ENCODE results near the gene C2orf76.

DNA sequence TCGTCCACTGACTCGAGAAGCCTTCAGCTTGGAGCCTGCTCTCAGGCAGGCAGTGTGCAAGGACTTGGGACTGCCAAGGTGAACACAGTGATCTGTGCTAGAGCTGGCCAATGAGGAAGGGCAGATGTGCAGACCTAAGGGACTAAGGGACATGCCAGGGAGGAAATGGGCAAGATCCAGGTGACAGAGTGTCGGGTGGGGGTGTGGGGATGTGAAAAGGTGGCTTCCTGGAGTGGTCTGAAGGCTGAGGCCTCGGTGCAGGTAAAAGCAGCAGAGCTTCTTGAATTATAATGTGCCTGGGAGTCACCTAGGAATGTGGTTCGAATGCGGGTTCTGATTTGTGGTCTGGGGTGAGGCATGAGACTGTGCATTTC, 101.0 kb downstream of the C2orf76 start:
- TF ChIP-seq, protein P1, sequence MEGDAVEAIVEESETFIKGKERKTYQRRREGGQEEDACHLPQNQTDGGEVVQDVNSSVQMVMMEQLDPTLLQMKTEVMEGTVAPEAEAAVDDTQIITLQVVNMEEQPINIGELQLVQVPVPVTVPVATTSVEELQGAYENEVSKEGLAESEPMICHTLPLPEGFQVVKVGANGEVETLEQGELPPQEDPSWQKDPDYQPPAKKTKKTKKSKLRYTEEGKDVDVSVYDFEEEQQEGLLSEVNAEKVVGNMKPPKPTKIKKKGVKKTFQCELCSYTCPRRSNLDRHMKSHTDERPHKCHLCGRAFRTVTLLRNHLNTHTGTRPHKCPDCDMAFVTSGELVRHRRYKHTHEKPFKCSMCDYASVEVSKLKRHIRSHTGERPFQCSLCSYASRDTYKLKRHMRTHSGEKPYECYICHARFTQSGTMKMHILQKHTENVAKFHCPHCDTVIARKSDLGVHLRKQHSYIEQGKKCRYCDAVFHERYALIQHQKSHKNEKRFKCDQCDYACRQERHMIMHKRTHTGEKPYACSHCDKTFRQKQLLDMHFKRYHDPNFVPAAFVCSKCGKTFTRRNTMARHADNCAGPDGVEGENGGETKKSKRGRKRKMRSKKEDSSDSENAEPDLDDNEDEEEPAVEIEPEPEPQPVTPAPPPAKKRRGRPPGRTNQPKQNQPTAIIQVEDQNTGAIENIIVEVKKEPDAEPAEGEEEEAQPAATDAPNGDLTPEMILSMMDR (conservative IDR thresholded peaks at IDR 0.05; ENCODE audit: low read depth in 2 of 2) = no peak
- TF ChIP-seq, protein P2, sequence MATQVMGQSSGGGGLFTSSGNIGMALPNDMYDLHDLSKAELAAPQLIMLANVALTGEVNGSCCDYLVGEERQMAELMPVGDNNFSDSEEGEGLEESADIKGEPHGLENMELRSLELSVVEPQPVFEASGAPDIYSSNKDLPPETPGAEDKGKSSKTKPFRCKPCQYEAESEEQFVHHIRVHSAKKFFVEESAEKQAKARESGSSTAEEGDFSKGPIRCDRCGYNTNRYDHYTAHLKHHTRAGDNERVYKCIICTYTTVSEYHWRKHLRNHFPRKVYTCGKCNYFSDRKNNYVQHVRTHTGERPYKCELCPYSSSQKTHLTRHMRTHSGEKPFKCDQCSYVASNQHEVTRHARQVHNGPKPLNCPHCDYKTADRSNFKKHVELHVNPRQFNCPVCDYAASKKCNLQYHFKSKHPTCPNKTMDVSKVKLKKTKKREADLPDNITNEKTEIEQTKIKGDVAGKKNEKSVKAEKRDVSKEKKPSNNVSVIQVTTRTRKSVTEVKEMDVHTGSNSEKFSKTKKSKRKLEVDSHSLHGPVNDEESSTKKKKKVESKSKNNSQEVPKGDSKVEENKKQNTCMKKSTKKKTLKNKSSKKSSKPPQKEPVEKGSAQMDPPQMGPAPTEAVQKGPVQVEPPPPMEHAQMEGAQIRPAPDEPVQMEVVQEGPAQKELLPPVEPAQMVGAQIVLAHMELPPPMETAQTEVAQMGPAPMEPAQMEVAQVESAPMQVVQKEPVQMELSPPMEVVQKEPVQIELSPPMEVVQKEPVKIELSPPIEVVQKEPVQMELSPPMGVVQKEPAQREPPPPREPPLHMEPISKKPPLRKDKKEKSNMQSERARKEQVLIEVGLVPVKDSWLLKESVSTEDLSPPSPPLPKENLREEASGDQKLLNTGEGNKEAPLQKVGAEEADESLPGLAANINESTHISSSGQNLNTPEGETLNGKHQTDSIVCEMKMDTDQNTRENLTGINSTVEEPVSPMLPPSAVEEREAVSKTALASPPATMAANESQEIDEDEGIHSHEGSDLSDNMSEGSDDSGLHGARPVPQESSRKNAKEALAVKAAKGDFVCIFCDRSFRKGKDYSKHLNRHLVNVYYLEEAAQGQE (IDR thresholded peaks at IDR 0.05; ENCODE audit: unreplicated experiment) = no peak
- TF ChIP-seq EZH2 (IDR thresholded peaks at IDR 0.05; ENCODE audit: low read depth, unreplicated experiment) (no peak), POLR2AphosphoS5 (IDR thresholded peaks at IDR 0.05; ENCODE audit: low read depth) (no peak), CREB1 (CRISPR knock-in tag; IDR thresholded peaks at IDR 0.05; ENCODE audit: low read depth) (no peak), EZH2phosphoT487 (IDR thresholded peaks at IDR 0.05; ENCODE audit: unreplicated experiment) (no peak)

Data from GM23338 (cell line).